K562 (cell line): ENCODE measurements around the gene CRYGC.

ENCODE experiments used
- POLR2A ChIP-seq: fragments of 450-650 bp; conservative IDR thresholded peaks from 2 replicates; pipeline ENCODE4 v1.6.1; 2016
- STAT5A ChIP-seq: IDR thresholded peaks from 2 replicates; pipeline ENCODE4 v1.6.1; 2012; ENCODE audit warnings: low read length, inconsistent platforms, borderline replicate concordance
- YY1 ChIP-seq, 3 experiments: IDR thresholded peaks; 2 replicates each; pipeline ENCODE4 v1.6.1; 2011; ENCODE audit warnings: low read length in 2 of 3, mild to moderate bottlenecking in 2 of 3, moderate library complexity in 2 of 3, borderline replicate concordance in 1 of 3, control low read depth in 1 of 3, low read depth in 1 of 3; ENCODE audit not compliant: insufficient read depth in 3 of 3, insufficient replicate concordance in 2 of 3, control insufficient read depth in 1 of 3, insufficient read length in 1 of 3; ENCODE audit errors: extremely low read depth in 1 of 3
- ZFX ChIP-seq: sonication (generic); formaldehyde crosslinking; IDR thresholded peaks from 2 replicates; pipeline ENCODE4 v1.8.0; 2022; ENCODE audit warnings: mild to moderate bottlenecking, missing genetic modification reagents, moderate library complexity
- ZNF12 ChIP-seq: sonication (generic); formaldehyde crosslinking; IDR thresholded peaks from 2 replicates; pipeline ENCODE4 v1.4.0; 2020; ENCODE audit warnings: mild to moderate bottlenecking, missing genetic modification reagents
- ZNF134 ChIP-seq: fragments of 250-450 bp; sonication (Bioruptor Pico); conservative IDR thresholded peaks from 2 replicates; pipeline ENCODE4 v1.4.0; 2020
- ZNF589 ChIP-seq: fragments of 200-800 bp; sonication (Bioruptor generic); IDR thresholded peaks from 2 replicates; pipeline ENCODE4 v1.6.1; 2016; ENCODE audit warnings: low read depth, missing genetic modification characterization, missing compliant biosample characterization
- ZNF780A ChIP-seq: fragments of 250-450 bp; sonication (Bioruptor Pico); IDR thresholded peaks from 2 replicates; pipeline ENCODE4 v1.5.0; 2021; ENCODE audit warnings: mild to moderate bottlenecking
- ZNF785 ChIP-seq: fragments of 250-450 bp; sonication (Bioruptor Pico); IDR thresholded peaks from 2 replicates; pipeline ENCODE4 v1.4.0; 2020; ENCODE audit warnings: mild to moderate bottlenecking
- TF ChIP-seq, protein P1 (sequence below), 3 experiments: IDR thresholded peaks in 2 of 3; conservative IDR thresholded peaks in 1 of 3; 2 replicates each; pipeline ENCODE4 v1.5.1; 2011 to 2012; ENCODE audit warnings: low read length in 3 of 3, mild to moderate bottlenecking in 3 of 3, control low read depth in 2 of 3, improper control_type of control experiment in 1 of 3, inconsistent platforms in 1 of 3, low read depth in 1 of 3, mixed read lengths in 1 of 3, moderate library complexity in 1 of 3; ENCODE audit not compliant: insufficient read depth in 2 of 3
- TF ChIP-seq, protein P2 (sequence below): fragments of 250-450 bp; sonication (Bioruptor Pico); IDR thresholded peaks from 2 replicates; pipeline ENCODE4 v1.8.0; 2021; ENCODE audit warnings: moderate library complexity, mild to moderate bottlenecking, inconsistent platforms
- TF ChIP-seq, protein P3 (sequence below): sonication (generic); formaldehyde crosslinking; IDR thresholded peaks from 2 replicates; pipeline ENCODE4 v1.8.1; 2023; ENCODE audit warnings: mild to moderate bottlenecking, missing genetic modification reagents
- TF ChIP-seq, protein P4 (sequence below): fragments of 450-650 bp; IDR thresholded peaks from 2 replicates; pipeline ENCODE4 v1.6.1; 2017; ENCODE audit warnings: mild to moderate bottlenecking, moderate library complexity

DNA sequence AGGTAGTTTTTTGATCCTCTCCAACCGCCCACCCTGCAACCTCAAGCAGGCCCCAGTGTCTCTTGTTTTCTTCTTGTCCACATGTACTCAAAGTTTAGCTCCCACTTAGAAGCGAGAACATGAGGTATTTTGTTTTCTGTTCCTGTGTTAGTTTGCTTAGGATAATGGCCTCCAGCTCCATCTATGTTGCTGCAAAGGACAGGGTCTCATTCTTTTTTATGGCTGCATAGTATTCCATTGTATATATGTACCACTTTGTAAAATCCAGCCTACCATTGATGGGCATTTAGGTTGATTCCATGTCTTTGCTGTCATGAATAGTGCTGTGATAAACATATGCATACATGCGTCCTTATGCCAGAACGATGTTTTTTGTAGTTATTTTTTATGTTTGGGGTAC is 2.5 kb downstream of the CRYGC start:
- TF ChIP-seq ZNF12 (CRISPR knock-in tag) (no peak), STAT5A (no peak), YY1 (IDR thresholded peaks at IDR 0.05; ENCODE audit: borderline replicate concordance in 1 of 3, control insufficient read depth in 1 of 3, extremely low read depth in 1 of 3, insufficient read depth in 3 of 3, insufficient read length in 1 of 3, insufficient replicate concordance in 2 of 3, low read depth in 1 of 3, low read length in 2 of 3) (no peak), ZNF134 (CRISPR knock-in tag) (no peak), ZFX (CRISPR knock-in tag) (no peak), ZNF780A (CRISPR knock-in tag) (no peak), ZNF589 (CRISPR knock-in tag) (no peak), POLR2A (no peak), ZNF785 (CRISPR knock-in tag) (no peak)
- TF ChIP-seq, protein P1, sequence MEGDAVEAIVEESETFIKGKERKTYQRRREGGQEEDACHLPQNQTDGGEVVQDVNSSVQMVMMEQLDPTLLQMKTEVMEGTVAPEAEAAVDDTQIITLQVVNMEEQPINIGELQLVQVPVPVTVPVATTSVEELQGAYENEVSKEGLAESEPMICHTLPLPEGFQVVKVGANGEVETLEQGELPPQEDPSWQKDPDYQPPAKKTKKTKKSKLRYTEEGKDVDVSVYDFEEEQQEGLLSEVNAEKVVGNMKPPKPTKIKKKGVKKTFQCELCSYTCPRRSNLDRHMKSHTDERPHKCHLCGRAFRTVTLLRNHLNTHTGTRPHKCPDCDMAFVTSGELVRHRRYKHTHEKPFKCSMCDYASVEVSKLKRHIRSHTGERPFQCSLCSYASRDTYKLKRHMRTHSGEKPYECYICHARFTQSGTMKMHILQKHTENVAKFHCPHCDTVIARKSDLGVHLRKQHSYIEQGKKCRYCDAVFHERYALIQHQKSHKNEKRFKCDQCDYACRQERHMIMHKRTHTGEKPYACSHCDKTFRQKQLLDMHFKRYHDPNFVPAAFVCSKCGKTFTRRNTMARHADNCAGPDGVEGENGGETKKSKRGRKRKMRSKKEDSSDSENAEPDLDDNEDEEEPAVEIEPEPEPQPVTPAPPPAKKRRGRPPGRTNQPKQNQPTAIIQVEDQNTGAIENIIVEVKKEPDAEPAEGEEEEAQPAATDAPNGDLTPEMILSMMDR (IDR thresholded peaks at IDR 0.05 in 2 of 3, conservative IDR thresholded peaks at IDR 0.05 in 1 of 3; ENCODE audit: insufficient read depth in 2 of 3, low read depth in 1 of 3, low read length in 3 of 3) = no peak
- TF ChIP-seq, protein P2, sequence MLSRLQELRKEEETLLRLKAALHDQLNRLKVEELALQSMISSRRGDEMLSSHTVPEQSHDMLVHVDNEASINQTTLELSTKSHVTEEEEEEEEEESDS (CRISPR knock-in tag) = no peak
- TF ChIP-seq, protein P3, sequence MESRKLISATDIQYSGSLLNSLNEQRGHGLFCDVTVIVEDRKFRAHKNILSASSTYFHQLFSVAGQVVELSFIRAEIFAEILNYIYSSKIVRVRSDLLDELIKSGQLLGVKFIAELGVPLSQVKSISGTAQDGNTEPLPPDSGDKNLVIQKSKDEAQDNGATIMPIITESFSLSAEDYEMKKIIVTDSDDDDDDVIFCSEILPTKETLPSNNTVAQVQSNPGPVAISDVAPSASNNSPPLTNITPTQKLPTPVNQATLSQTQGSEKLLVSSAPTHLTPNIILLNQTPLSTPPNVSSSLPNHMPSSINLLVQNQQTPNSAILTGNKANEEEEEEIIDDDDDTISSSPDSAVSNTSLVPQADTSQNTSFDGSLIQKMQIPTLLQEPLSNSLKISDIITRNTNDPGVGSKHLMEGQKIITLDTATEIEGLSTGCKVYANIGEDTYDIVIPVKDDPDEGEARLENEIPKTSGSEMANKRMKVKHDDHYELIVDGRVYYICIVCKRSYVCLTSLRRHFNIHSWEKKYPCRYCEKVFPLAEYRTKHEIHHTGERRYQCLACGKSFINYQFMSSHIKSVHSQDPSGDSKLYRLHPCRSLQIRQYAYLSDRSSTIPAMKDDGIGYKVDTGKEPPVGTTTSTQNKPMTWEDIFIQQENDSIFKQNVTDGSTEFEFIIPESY = no peak
- TF ChIP-seq, protein P4, sequence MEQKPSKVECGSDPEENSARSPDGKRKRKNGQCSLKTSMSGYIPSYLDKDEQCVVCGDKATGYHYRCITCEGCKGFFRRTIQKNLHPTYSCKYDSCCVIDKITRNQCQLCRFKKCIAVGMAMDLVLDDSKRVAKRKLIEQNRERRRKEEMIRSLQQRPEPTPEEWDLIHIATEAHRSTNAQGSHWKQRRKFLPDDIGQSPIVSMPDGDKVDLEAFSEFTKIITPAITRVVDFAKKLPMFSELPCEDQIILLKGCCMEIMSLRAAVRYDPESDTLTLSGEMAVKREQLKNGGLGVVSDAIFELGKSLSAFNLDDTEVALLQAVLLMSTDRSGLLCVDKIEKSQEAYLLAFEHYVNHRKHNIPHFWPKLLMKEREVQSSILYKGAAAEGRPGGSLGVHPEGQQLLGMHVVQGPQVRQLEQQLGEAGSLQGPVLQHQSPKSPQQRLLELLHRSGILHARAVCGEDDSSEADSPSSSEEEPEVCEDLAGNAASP = no peak
